Measurements from ENCODE around the gene SAMD14. TPM values are rescaled to one million over a fixed set of nuclear protein-coding genes. Genes with fewer than 3 reads are reported as not detected.
A peak's percentile ranks its signal among the peaks of the same experiment; 100 is the strongest.

Gene SAMD14
- total and polyA plus RNA-seq, 2 donors (not counting 1 experiment from before 2014, with no cell fraction given): 0.13 to 0.89 TPM

GRCh38 chr17:50097455-50097854, 32.5 kb downstream of the SAMD14 start:
- no peak overlapping the region for H3K4me2 ChIP-seq (replicated peaks; ENCODE audit: low read depth, low read length, poor library complexity, severe bottlenecking)
- H3K4me1 ChIP-seq (ENCODE audit: control insufficient read depth in 2 of 2, insufficient read depth in 2 of 2, low read length in 2 of 2): peaks cover 8 to 20% of the 10 kb centered on the region in 2 donors
- DNase-seq: no peak
- H3K4me3 ChIP-seq (ENCODE audit: control extremely low read depth in 1 of 5, extremely low read depth in 1 of 5, insufficient read depth in 1 of 5, low read depth in 2 of 5, low read length in 4 of 5): no peak overlapping the region
- H3K9me3 Mint-ChIP-seq (ENCODE audit: insufficient read depth): no peaks in the 10 kb centered on the region
- ChIA-PET POLR2A (no interaction called here), CTCF (interaction anchor here (1.0 to 2.9 kb wide), 9 partner anchors 10 to 200 kb away, joined by 3 to 11 read pairs (median 4); no protein-coding TSS in a partner anchor)
- TF ChIP-seq EZH2 (IDR thresholded peaks at IDR 0.05; ENCODE audit: borderline replicate concordance, insufficient read depth, low read depth, low read length, poor library complexity, severe bottlenecking) (no peak), CTCF (IDR thresholded peaks at IDR 0.05) (no peak)
- H3K4me3 Mint-ChIP-seq: peak overlapping the region; percentile 66
- no peaks in the 10 kb centered on the region for H3K27me3 Mint-ChIP-seq
- WGBS (ENCODE audit: insufficient coverage): 90% methylated on average over 6 of the region's 7 CpGs
- peaks cover 17% of the 10 kb centered on the region for H4K20me1 ChIP-seq (ENCODE audit: control insufficient read depth, insufficient read depth, low read length, poor library complexity, severe bottlenecking)
- no peak overlapping the region for H3K9ac ChIP-seq (ENCODE audit: low read length)
- no peak for ATAC-seq (ENCODE audit: low read depth)
- H2AFZ ChIP-seq (ENCODE audit: insufficient read depth, low read depth, low read length, poor library complexity, severe bottlenecking): no peak overlapping the region
- H3K27ac Mint-ChIP-seq: peak overlapping the region; percentile 3
- no peaks in the 10 kb centered on the region for H3K27me3 ChIP-seq (replicated peaks in 1 of 4; ENCODE audit: control extremely low read depth in 1 of 4, control insufficient read depth in 3 of 4, insufficient read depth in 4 of 4, low read length in 3 of 4)
- no peak overlapping the region for H3K27ac ChIP-seq (ENCODE audit: low read length in 2 of 2)
- peaks cover 0 to 37% of the 10 kb centered on the region in 2 experiments for H3K36me3 ChIP-seq (replicated peaks in 1 of 2; ENCODE audit: control extremely low read depth in 1 of 2, control insufficient read depth in 1 of 2, extremely low read depth in 1 of 2, insufficient read depth in 2 of 2, low read length in 1 of 2)
- peaks cover 13% of the 10 kb centered on the region for H3K79me2 ChIP-seq (ENCODE audit: control insufficient read depth, insufficient read depth, low read length)
- peaks cover 27% of the 10 kb centered on the region for H3K4me1 Mint-ChIP-seq
- H3K9me3 ChIP-seq (ENCODE audit: control extremely low read depth in 1 of 3, control insufficient read depth in 2 of 3, insufficient read depth in 1 of 3, low read length in 2 of 3): no peaks in the 10 kb centered on the region
- intact Hi-C loops (cut with micrococcal nuclease): loop anchor here (10.0 kb wide), 1 partner anchor 277 kb away; the partner anchor contains the start of genes EME1 and MRPL27

DNA sequence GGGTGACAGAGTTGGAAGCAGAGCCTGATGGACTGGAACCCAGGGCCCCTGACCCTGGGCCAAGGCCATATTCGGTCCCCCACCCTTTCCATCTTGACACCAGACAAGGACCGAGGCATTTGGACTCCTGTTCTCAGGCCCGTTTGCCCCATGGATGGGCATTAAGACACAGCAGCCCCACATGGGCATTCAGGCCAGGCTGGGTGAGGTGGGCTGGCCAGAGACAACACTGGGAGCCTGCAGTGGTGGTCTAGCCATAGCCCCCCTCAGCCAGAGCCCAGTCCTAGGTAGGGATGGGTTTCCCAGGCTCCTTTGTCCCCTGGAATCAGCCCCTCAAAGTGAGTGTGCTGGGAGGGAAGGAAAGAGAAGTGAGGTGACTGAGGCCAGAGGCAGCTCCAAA, 33.2 kb downstream of the SAMD14 start:
- Histone ChIP-seq H4K20me1 (ENCODE audit: control insufficient read depth, insufficient read depth, low read length, poor library complexity, severe bottlenecking) (peaks cover 10% of the 10 kb centered on the region), H3K4me2 (replicated peaks; ENCODE audit: low read depth, low read length, poor library complexity, severe bottlenecking) (peak overlapping the region; percentile 100), H3K4me3 (ENCODE audit: control extremely low read depth in 1 of 5, extremely low read depth in 1 of 5, insufficient read depth in 1 of 5, low read depth in 2 of 5, low read length in 4 of 5) (no peak overlapping the region), H3K27me3 (replicated peaks in 1 of 4; ENCODE audit: control extremely low read depth in 1 of 4, control insufficient read depth in 3 of 4, insufficient read depth in 4 of 4, low read length in 3 of 4) (peaks cover 0 to 3% (median 0%) of the 10 kb centered on the region in 4 experiments), H3K9ac (ENCODE audit: low read length) (no peak overlapping the region), H3K4me1 (ENCODE audit: control insufficient read depth in 2 of 2, insufficient read depth in 2 of 2, low read length in 2 of 2) (peaks cover 8 to 20% of the 10 kb centered on the region in 2 donors), H3K9me3 (ENCODE audit: control extremely low read depth in 1 of 3, control insufficient read depth in 2 of 3, insufficient read depth in 1 of 3, low read length in 2 of 3) (no peaks in the 10 kb centered on the region), H3K79me2 (ENCODE audit: control insufficient read depth, insufficient read depth, low read length) (peaks cover 13% of the 10 kb centered on the region), H2AFZ (ENCODE audit: insufficient read depth, low read depth, low read length, poor library complexity, severe bottlenecking) (no peak overlapping the region), H3K27ac (ENCODE audit: low read length in 2 of 2) (no peak overlapping the region), H3K36me3 (replicated peaks in 1 of 2; ENCODE audit: control extremely low read depth in 1 of 2, control insufficient read depth in 1 of 2, extremely low read depth in 1 of 2, insufficient read depth in 2 of 2, low read length in 1 of 2) (peaks cover 0 to 33% of the 10 kb centered on the region in 2 experiments)
- Mint-ChIP-seq H3K9me3 (ENCODE audit: insufficient read depth) (no peaks in the 10 kb centered on the region), H3K4me1 (peaks cover 27% of the 10 kb centered on the region), H3K4me3 (peak overlapping the region; percentile 99), H3K27ac (peak overlapping the region; percentile 3), H3K27me3 (no peaks in the 10 kb centered on the region)
- 89% methylated on average over 3 of the region's 3 CpGs for WGBS (ENCODE audit: insufficient coverage)
- ChIA-PET POLR2A (no interaction called here), CTCF (interaction anchor here (1.0 to 1.8 kb wide), 6 partner anchors 9 to 201 kb away, joined by 3 to 7 read pairs (median 4); no protein-coding TSS in a partner anchor)
- DNase-seq: no peak
- TF ChIP-seq CTCF (IDR thresholded peaks at IDR 0.05) (no peak), EZH2 (IDR thresholded peaks at IDR 0.05; ENCODE audit: borderline replicate concordance, insufficient read depth, low read depth, low read length, poor library complexity, severe bottlenecking) (no peak)
- ATAC-seq (ENCODE audit: low read depth): no peak
- intact Hi-C loops (cut with micrococcal nuclease): loop anchor here (10.0 kb wide), 1 partner anchor 278 kb away; the partner anchor contains the start of genes EME1 and MRPL27
